GM12801 (cell line): ENCODE data around the gene CLDN8.

ENCODE experiments used
- CTCF ChIP-seq: IDR thresholded peaks from one replicate; pipeline ENCODE4 v1.5.1; 2011; ENCODE audit warnings: control low read depth; ENCODE audit not compliant: insufficient read length; ENCODE audit errors: extremely low read depth

Gene CLDN8

GRCh38 chr21:30232011-30232410 is 16.1 kb upstream of the CLDN8 start:
- no peak for TF ChIP-seq CTCF

GRCh38 chr21:30227633-30228404 is 11.9 kb upstream of the CLDN8 start:
- TF ChIP-seq CTCF, result no peak

GRCh38 chr21:30227128-30227527 is 11.2 kb upstream of the CLDN8 start:
- TF ChIP-seq CTCF, result no peak

GRCh38 chr21:30223596-30223995 is 7.7 kb upstream of the CLDN8 start:
- TF ChIP-seq CTCF, result no peak

- TF ChIP-seq CTCF, result no peak
Measured at GRCh38 chr21:30222724-30223123, 6.8 kb upstream of the CLDN8 start.

- TF ChIP-seq CTCF, result no peak
Measured at GRCh38 chr21:30211071-30211470, 4.8 kb downstream of the CLDN8 start.

- no peak for TF ChIP-seq CTCF
Measured at GRCh38 chr21:30209601-30210000, 6.3 kb downstream of the CLDN8 start.
